GM23338 (cell line): Measurements from ENCODE around the gene BTBD9. TPM values are rescaled to one million over a fixed set of nuclear protein-coding genes. Genes with fewer than 3 reads are reported as not detected.

Source experiments
- ATAC-seq: fragments of 200-7000 bp; cut with Tn5 transposase; 3 replicates; pipeline ENCODE4 v1.9.1; 2020
- DNase-seq: peaks from one replicate; pipeline ENCODE4 v3.0.0-alpha.2; 2015; ENCODE audit warnings: low spot score
- H2AFZ ChIP-seq: fragments of 200-600 bp; sonication (generic); 2 replicates; pipeline ENCODE4 v1.8.0; 2016; ENCODE audit warnings: antibody characterized with exemption, mild to moderate bottlenecking, moderate library complexity
- H3F3A ChIP-seq: fragments of 200-600 bp; sonication (generic); replicated peaks from 2 replicates; pipeline ENCODE4 v1.8.0; 2017; ENCODE audit warnings: antibody characterized with exemption, mixed run types, low read depth
- H3K27ac ChIP-seq: fragments of 200-600 bp; sonication (generic); 2 replicates; pipeline ENCODE4 v1.6.1; 2016; ENCODE audit warnings: low read depth
- H3K27me3 ChIP-seq: fragments of 200-600 bp; sonication (generic); 2 replicates; pipeline ENCODE4 v1.8.0; 2016; ENCODE audit warnings: mild to moderate bottlenecking, mixed run types, moderate library complexity; ENCODE audit not compliant: insufficient read depth
- H3K36me3 ChIP-seq: fragments of 200-600 bp; sonication (generic); 2 replicates; pipeline ENCODE4 v1.8.0; 2016; ENCODE audit warnings: mild to moderate bottlenecking; ENCODE audit not compliant: insufficient read depth
- H3K4me1 ChIP-seq: fragments of 200-600 bp; sonication (generic); 2 replicates; pipeline ENCODE4 v1.8.0; 2016; ENCODE audit warnings: mild to moderate bottlenecking, moderate library complexity; ENCODE audit not compliant: insufficient read depth
- H3K4me2 ChIP-seq: fragments of 200-600 bp; sonication (generic); 2 replicates; pipeline ENCODE4 v1.7.1; 2017; ENCODE audit warnings: mixed run types
- H3K4me3 ChIP-seq: fragments of 200-600 bp; sonication (generic); 2 replicates; pipeline ENCODE4 v1.6.1; 2016; ENCODE audit warnings: mixed run types
- H3K79me2 ChIP-seq: fragments of 200-600 bp; sonication (generic); replicated peaks from 2 replicates; pipeline ENCODE4 v1.8.0; 2017; ENCODE audit warnings: mild to moderate bottlenecking; ENCODE audit not compliant: insufficient read depth
- H3K9me2 ChIP-seq: fragments of 200-600 bp; sonication (generic); 2 replicates; pipeline ENCODE4 v1.8.0; 2017; ENCODE audit not compliant: insufficient read depth
- H4K20me1 ChIP-seq: fragments of 200-600 bp; sonication (generic); replicated peaks from 2 replicates; pipeline ENCODE4 v1.8.0; 2017; ENCODE audit warnings: mild to moderate bottlenecking; ENCODE audit not compliant: insufficient read depth
- H3K27ac Mint-ChIP-seq: 2 replicates; pipeline ENCODE4 v1.8.0; 2020; ENCODE audit warnings: inconsistent platforms, mild to moderate bottlenecking, moderate library complexity, mixed read lengths
- H3K27me3 Mint-ChIP-seq: 3 replicates; pipeline ENCODE4 v1.8.0; 2022; ENCODE audit warnings: low read depth, mild to moderate bottlenecking, moderate library complexity, mixed read lengths, inconsistent platforms; ENCODE audit not compliant: insufficient read depth, poor library complexity
- H3K36me3 Mint-ChIP-seq: 3 replicates; pipeline ENCODE4 v1.8.0; 2021; ENCODE audit warnings: low read depth, mild to moderate bottlenecking, inconsistent platforms, moderate library complexity, mixed read lengths
- H3K4me1 Mint-ChIP-seq: 3 replicates; pipeline ENCODE4 v1.8.0; 2020; ENCODE audit warnings: mild to moderate bottlenecking, inconsistent platforms, mixed read lengths
- H3K4me3 Mint-ChIP-seq: 3 replicates; pipeline ENCODE4 v1.8.0; 2021; ENCODE audit warnings: moderate library complexity, mild to moderate bottlenecking, inconsistent platforms, mixed read lengths
- H3K9me3 Mint-ChIP-seq: 3 replicates; pipeline ENCODE4 v1.8.0; 2020; ENCODE audit warnings: moderate library complexity, mild to moderate bottlenecking, inconsistent platforms, mixed read lengths
- CREB1 ChIP-seq: fragments of 250-450 bp; sonication (Bioruptor Pico); IDR thresholded peaks from 2 replicates; pipeline ENCODE4 v1.5.0; 2020; ENCODE audit warnings: low read depth, mild to moderate bottlenecking, moderate library complexity
- CTCF ChIP-seq, 2 experiments: fragments of 200-600 bp in 1 of 2; sonication (generic) in 1 of 2; conservative IDR thresholded peaks; 2 replicates each; pipeline versions ENCODE4 v1.5.1 to v1.6.1; 2016 to 2017; ENCODE audit warnings: antibody characterized with exemption in 2 of 2, low read depth in 2 of 2, mild to moderate bottlenecking in 2 of 2, moderate library complexity in 1 of 2
- ETS1 ChIP-seq: IDR thresholded peaks from 2 replicates; pipeline ENCODE4 v1.6.1; 2016; ENCODE audit warnings: antibody characterized with exemption
- EZH2 ChIP-seq: fragments of 200-600 bp; sonication (generic); IDR thresholded peaks from one replicate; pipeline ENCODE4 v1.8.0; 2017; ENCODE audit warnings: antibody characterized with exemption, mild to moderate bottlenecking, low read depth; ENCODE audit not compliant: unreplicated experiment
- EZH2phosphoT487 ChIP-seq: fragments of 200-600 bp; sonication (generic); IDR thresholded peaks from one replicate; pipeline ENCODE4 v1.8.1; 2018; ENCODE audit warnings: antibody characterized with exemption; ENCODE audit not compliant: unreplicated experiment
- NANOG ChIP-seq: IDR thresholded peaks from 2 replicates; pipeline ENCODE4 v1.6.1; 2016; ENCODE audit warnings: antibody characterized with exemption, borderline replicate concordance
- POLR2AphosphoS5 ChIP-seq: IDR thresholded peaks from 2 replicates; pipeline ENCODE4 v1.6.1; 2016; ENCODE audit warnings: antibody characterized with exemption, low read depth
- STAT1 ChIP-seq: IDR thresholded peaks from one replicate; pipeline ENCODE4 v1.6.1; 2016; ENCODE audit warnings: antibody characterized with exemption; ENCODE audit not compliant: unreplicated experiment
- ZNF331 ChIP-seq: fragments of 250-450 bp; sonication (Bioruptor Pico); IDR thresholded peaks from 2 replicates; pipeline ENCODE4 v1.5.0; 2020; ENCODE audit warnings: low read depth, mild to moderate bottlenecking, moderate library complexity
- ZNF462 ChIP-seq: fragments of 250-450 bp; sonication (Bioruptor Pico); IDR thresholded peaks from 2 replicates; pipeline ENCODE4 v1.5.0; 2020; ENCODE audit warnings: mild to moderate bottlenecking, moderate library complexity
- polyA plus RNA-seq: library from polyadenylated mRNA; unstranded; fragments of >200 nt; fragmentation: Nextera tagmentation; extraction: Ambion mirVana; gene quantifications from 2 replicates; pipeline ENCODE4 v1.2.1, GENCODE V29; 2016
- total RNA-seq: library from RNA; depleted of rRNA; stranded (reverse); fragments of >200 nt; shearing (Covaris generic); gene quantifications from 2 replicates; pipeline ENCODE4 v1.2.3, GENCODE V29; 2014

BTBD9 gene
- total and polyA plus RNA-seq, 2 experiments from 2014 or later, result 4.2 to 5.3 TPM

GRCh38 chr6:38555606-38556005 lies 84.1 kb downstream of the BTBD9 start:
- no peak for DNase-seq
- Histone ChIP-seq H3K27ac (no peak overlapping the region), H3K4me2 (no peak overlapping the region), H3K27me3 (no peaks in the 10 kb centered on the region), H2AFZ (no peak overlapping the region), H4K20me1 (no peaks in the 10 kb centered on the region), H3K4me3 (no peak overlapping the region), H3K36me3 (no peaks in the 10 kb centered on the region), H3K9me2 (no peaks in the 10 kb centered on the region), H3K79me2 (no peaks in the 10 kb centered on the region), H3F3A (no peaks in the 10 kb centered on the region), H3K4me1 (no peaks in the 10 kb centered on the region)
- H3K36me3 Mint-ChIP-seq, result no peaks in the 10 kb centered on the region
- H3K4me3 Mint-ChIP-seq, result no peak overlapping the region
- no peaks in the 10 kb centered on the region for H3K4me1 Mint-ChIP-seq
- no peak overlapping the region for H3K27ac Mint-ChIP-seq
- H3K9me3 Mint-ChIP-seq, result no peaks in the 10 kb centered on the region
- no peak for TF ChIP-seq NANOG
- no peak for TF ChIP-seq EZH2
- TF ChIP-seq STAT1, result no peak
- no peak for TF ChIP-seq ETS1
- no peak for TF ChIP-seq ZNF331 (CRISPR knock-in tag)
- no peak for TF ChIP-seq CREB1 (CRISPR knock-in tag)
- TF ChIP-seq CTCF (conservative IDR thresholded peaks at IDR 0.05; ENCODE audit: low read depth in 2 of 2), result no peak
- H3K27me3 Mint-ChIP-seq, result no peaks in the 10 kb centered on the region
- ATAC-seq, result no peak

GRCh38 chr6:38554700-38555413 lies 84.9 kb downstream of the BTBD9 start:
- H3K4me1 Mint-ChIP-seq, result no peaks in the 10 kb centered on the region
- H3K27me3 Mint-ChIP-seq, result no peaks in the 10 kb centered on the region
- Histone ChIP-seq H3K9me2 (no peaks in the 10 kb centered on the region), H3K4me2 (no peak overlapping the region), H3K4me1 (no peaks in the 10 kb centered on the region), H4K20me1 (no peaks in the 10 kb centered on the region), H3F3A (no peaks in the 10 kb centered on the region), H3K36me3 (no peaks in the 10 kb centered on the region), H3K27ac (no peak overlapping the region), H3K4me3 (no peak overlapping the region), H3K79me2 (no peaks in the 10 kb centered on the region), H3K27me3 (no peaks in the 10 kb centered on the region), H2AFZ (no peak overlapping the region)
- H3K27ac Mint-ChIP-seq, result no peak overlapping the region
- H3K9me3 Mint-ChIP-seq, result no peaks in the 10 kb centered on the region
- H3K36me3 Mint-ChIP-seq, result no peaks in the 10 kb centered on the region
- DNase-seq (peak; percentile 11), ATAC-seq (no peak)
- H3K4me3 Mint-ChIP-seq, result no peak overlapping the region
- no peak for TF ChIP-seq STAT1
- no peak for TF ChIP-seq ZNF462 (CRISPR knock-in tag)
- TF ChIP-seq POLR2AphosphoS5, result no peak
- TF ChIP-seq NANOG, result no peak
- no peak for TF ChIP-seq EZH2phosphoT487
- TF ChIP-seq ETS1, result no peak
- no peak for TF ChIP-seq EZH2
- no peak for TF ChIP-seq CREB1 (CRISPR knock-in tag)
